Endodermal cell (in vitro differentiated cells): Measurements from ENCODE around the gene LRMDA. TPM values are rescaled to one million over a fixed set of nuclear protein-coding genes. Genes with fewer than 3 reads are reported as not detected.

ENCODE experiments used
- DNase-seq: peaks from one replicate; pipeline ENCODE4 v3.0.0-alpha.2; 2017
- H3K27ac ChIP-seq: 2 replicates; pipeline ENCODE4 v1.5.1; 2013; ENCODE audit warnings: mild to moderate bottlenecking, low read depth, low read length, moderate library complexity
- H3K27me3 ChIP-seq: 2 replicates; pipeline ENCODE4 v1.6.1; 2013; ENCODE audit warnings: mild to moderate bottlenecking, low read length, moderate library complexity; ENCODE audit not compliant: insufficient read depth, control insufficient read depth, poor library complexity, severe bottlenecking
- H3K36me3 ChIP-seq: 2 replicates; pipeline ENCODE4 v1.7.0; 2013; ENCODE audit warnings: mild to moderate bottlenecking, low read length, moderate library complexity; ENCODE audit not compliant: control insufficient read depth, insufficient read depth
- H3K4me1 ChIP-seq: one replicate; pipeline ENCODE4 v1.7.0; 2013; ENCODE audit warnings: low read length; ENCODE audit not compliant: control insufficient read depth, insufficient read depth
- H3K4me3 ChIP-seq: 2 replicates; pipeline ENCODE4 v1.5.1; 2013; ENCODE audit warnings: mild to moderate bottlenecking, low read length, moderate library complexity
- H3K9ac ChIP-seq: 2 replicates; pipeline ENCODE4 v1.6.1; 2013; ENCODE audit warnings: mild to moderate bottlenecking, low read length, moderate library complexity; ENCODE audit not compliant: poor library complexity, severe bottlenecking; ENCODE audit errors: extremely low read depth
- H3K9me3 ChIP-seq: 2 replicates; pipeline ENCODE4 v1.6.1; 2013; ENCODE audit warnings: mild to moderate bottlenecking, low read length, moderate library complexity; ENCODE audit not compliant: control insufficient read depth
- H3K27ac Mint-ChIP-seq: 2 replicates; pipeline ENCODE4 v1.8.0; 2020; ENCODE audit warnings: mixed read lengths
- H3K27me3 Mint-ChIP-seq: 2 replicates; pipeline ENCODE4 v1.8.0; 2021; ENCODE audit warnings: mild to moderate bottlenecking, mixed read lengths; ENCODE audit not compliant: insufficient read depth
- H3K36me3 Mint-ChIP-seq: 2 replicates; pipeline ENCODE4 v1.8.0; 2020; ENCODE audit warnings: low read depth, mixed read lengths
- H3K4me1 Mint-ChIP-seq: 2 replicates; pipeline ENCODE4 v1.8.0; 2020; ENCODE audit warnings: mixed read lengths
- H3K4me3 Mint-ChIP-seq: 2 replicates; pipeline ENCODE4 v1.8.0; 2020; ENCODE audit warnings: mild to moderate bottlenecking, moderate library complexity, mixed read lengths
- H3K9me3 Mint-ChIP-seq: 2 replicates; pipeline ENCODE4 v1.8.0; 2020; ENCODE audit warnings: mild to moderate bottlenecking, mixed read lengths
- WGBS, 2 experiments: methylation state at CpG; one replicate each; pipeline versions ENCODE4 v1.1.5 to v1.1.7; 2013; ENCODE audit warnings: missing lambda C conversion rate in 2 of 2, mixed read lengths in 1 of 2; ENCODE audit not compliant: insufficient coverage in 1 of 2, insufficient read length in 1 of 2; 5-methylcytosine and 5-hydroxymethylcytosine counted together
- total RNA-seq, 2 donors: library from RNA; stranded (reverse); fragmentation: NEBNext Ultra II Directional in 1 of 2; extraction: Animal tissue kit (Norgen Biotek cat#: 25700) in 1 of 2; gene quantifications; 2 replicates in 1 of 2; 3 replicates in 1 of 2; pipeline ENCODE4 v1.2.1, GENCODE V29; 2021
- TF ChIP-seq, protein P1 (sequence below): fragments of 200-600 bp; sonication (generic); conservative IDR thresholded peaks from 2 replicates; pipeline ENCODE4 v1.5.0; 2021; ENCODE audit warnings: antibody characterized with exemption, mild to moderate bottlenecking

Gene LRMDA
- total RNA-seq, 2 donors from 2014 or later, result 1.7 to 5.1 TPM

DNA sequence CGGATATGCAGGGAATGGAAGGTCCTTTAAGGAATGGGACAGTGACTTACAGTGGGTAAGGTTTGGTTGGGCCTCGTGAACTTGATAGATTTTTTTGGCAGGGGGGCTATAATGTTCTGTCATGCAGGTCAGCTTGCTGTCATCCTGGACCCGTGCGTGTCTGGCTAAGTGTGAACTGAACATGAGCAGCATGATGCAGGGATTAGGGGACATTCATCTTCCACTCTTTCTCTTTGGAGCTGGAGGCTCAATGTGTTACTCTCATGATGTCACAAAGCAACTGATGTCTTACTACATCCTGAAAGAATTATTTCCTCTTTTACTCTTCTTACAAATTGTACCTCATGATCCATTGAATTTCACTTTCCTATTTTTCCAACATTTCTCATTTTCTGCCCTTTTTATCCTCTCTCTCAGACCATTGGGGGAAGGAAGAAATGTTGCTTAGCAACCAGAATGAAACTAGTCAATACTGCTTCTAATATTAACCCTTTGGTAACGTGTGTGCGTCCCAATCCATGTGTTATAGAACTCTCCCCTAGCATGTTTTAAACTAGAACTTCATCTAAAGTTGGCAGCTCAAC, 549.1 kb downstream of the LRMDA start:
- Mint-ChIP-seq H3K9me3 (no peaks in the 10 kb centered on the region), H3K4me1 (no peaks in the 10 kb centered on the region), H3K27me3 (no peaks in the 10 kb centered on the region), H3K36me3 (no peaks in the 10 kb centered on the region), H3K27ac (no peak overlapping the region), H3K4me3 (no peak overlapping the region)
- no peaks in the 10 kb centered on the region for H3K4me1 ChIP-seq
- H3K27ac ChIP-seq, result no peak overlapping the region
- 80 to 86% methylated on average over 2 to 6 of the region's 6 CpGs for WGBS, 2 experiments
- H3K9me3 ChIP-seq, result no peaks in the 10 kb centered on the region
- H3K9ac ChIP-seq, result no peak overlapping the region
- no peak overlapping the region for H3K4me3 ChIP-seq
- TF ChIP-seq, protein P1, sequence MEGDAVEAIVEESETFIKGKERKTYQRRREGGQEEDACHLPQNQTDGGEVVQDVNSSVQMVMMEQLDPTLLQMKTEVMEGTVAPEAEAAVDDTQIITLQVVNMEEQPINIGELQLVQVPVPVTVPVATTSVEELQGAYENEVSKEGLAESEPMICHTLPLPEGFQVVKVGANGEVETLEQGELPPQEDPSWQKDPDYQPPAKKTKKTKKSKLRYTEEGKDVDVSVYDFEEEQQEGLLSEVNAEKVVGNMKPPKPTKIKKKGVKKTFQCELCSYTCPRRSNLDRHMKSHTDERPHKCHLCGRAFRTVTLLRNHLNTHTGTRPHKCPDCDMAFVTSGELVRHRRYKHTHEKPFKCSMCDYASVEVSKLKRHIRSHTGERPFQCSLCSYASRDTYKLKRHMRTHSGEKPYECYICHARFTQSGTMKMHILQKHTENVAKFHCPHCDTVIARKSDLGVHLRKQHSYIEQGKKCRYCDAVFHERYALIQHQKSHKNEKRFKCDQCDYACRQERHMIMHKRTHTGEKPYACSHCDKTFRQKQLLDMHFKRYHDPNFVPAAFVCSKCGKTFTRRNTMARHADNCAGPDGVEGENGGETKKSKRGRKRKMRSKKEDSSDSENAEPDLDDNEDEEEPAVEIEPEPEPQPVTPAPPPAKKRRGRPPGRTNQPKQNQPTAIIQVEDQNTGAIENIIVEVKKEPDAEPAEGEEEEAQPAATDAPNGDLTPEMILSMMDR, result no peak
- H3K27me3 ChIP-seq, result no peaks in the 10 kb centered on the region
- no peak for DNase-seq
- H3K36me3 ChIP-seq, result no peaks in the 10 kb centered on the region

- WGBS, 2 experiments, result 90 to 94% methylated on average over 5 of the region's 5 CpGs
- no peaks in the 10 kb centered on the region for H3K27me3 Mint-ChIP-seq
- H3K4me1 Mint-ChIP-seq, result no peaks in the 10 kb centered on the region
Observed at GRCh38 chr10:75982611-75983369, 551.4 kb downstream of the LRMDA start.

DNA sequence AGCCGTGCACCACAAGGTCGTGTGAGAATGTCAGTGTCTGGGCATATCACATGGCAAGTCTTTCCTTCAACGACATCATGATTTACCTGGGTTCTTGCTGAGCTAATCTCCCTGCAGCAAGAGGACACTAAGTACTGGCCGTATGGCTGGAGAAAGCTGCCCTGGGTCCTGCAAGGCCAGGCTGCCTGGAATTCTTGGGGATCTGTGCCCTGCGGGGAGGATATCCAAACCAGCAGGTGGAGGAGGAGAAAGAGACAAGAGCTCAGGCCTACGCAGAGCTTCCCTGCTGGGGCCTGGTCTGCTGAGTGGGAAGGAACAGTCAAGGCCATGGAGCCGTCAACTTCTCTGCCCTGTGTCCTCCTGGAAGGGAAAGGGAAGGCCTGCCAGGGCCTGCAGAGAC, 552.6 kb downstream of the LRMDA start:
- no peaks in the 10 kb centered on the region for H3K4me1 ChIP-seq
- Mint-ChIP-seq H3K27me3 (no peaks in the 10 kb centered on the region), H3K36me3 (no peaks in the 10 kb centered on the region), H3K4me1 (no peaks in the 10 kb centered on the region), H3K9me3 (no peaks in the 10 kb centered on the region), H3K4me3 (no peak overlapping the region), H3K27ac (no peak overlapping the region)
- H3K4me3 ChIP-seq, result no peak overlapping the region
- no peaks in the 10 kb centered on the region for H3K9me3 ChIP-seq
- peak; percentile 59 for DNase-seq
- no peaks in the 10 kb centered on the region for H3K27me3 ChIP-seq
- no peaks in the 10 kb centered on the region for H3K36me3 ChIP-seq
- H3K27ac ChIP-seq, result no peak overlapping the region
- WGBS, 2 experiments, result 86 to 88% methylated on average over 7 of the region's 7 CpGs
- H3K9ac ChIP-seq, result no peak overlapping the region
- TF ChIP-seq, protein P1, result no peak

More at GRCh38 chr10:75982611-75983369, 551.4 kb downstream of the LRMDA start:
- Histone ChIP-seq H3K9ac (no peak overlapping the region), H3K9me3 (no peaks in the 10 kb centered on the region), H3K4me1 (no peaks in the 10 kb centered on the region), H3K27me3 (no peaks in the 10 kb centered on the region), H3K4me3 (no peak overlapping the region), H3K27ac (no peak overlapping the region), H3K36me3 (no peaks in the 10 kb centered on the region)
- Mint-ChIP-seq H3K27ac (no peak overlapping the region), H3K36me3 (no peaks in the 10 kb centered on the region), H3K9me3 (no peaks in the 10 kb centered on the region), H3K4me3 (no peak overlapping the region)
- TF ChIP-seq, protein P1, result no peak
- DNase-seq, result no peak
